NCI-H345 (cell line): Measurements from ENCODE around the gene CRIP2.

ENCODE experiments used
- DNase-seq: peaks from one replicate; lab custom pipeline; 2025; lab: John Stamatoyannopoulos, UW

Gene CRIP2

GRCh38 chr14:105476831-105477659 lies 2.4 kb downstream of the CRIP2 start:
- DNase-seq: no peak

GRCh38 chr14:105477660-105478397 lies 3.2 kb downstream of the CRIP2 start:
- DNase-seq: peak; percentile 31

GRCh38 chr14:105478398-105479251 lies 4.0 kb downstream of the CRIP2 start:
- no peak for DNase-seq

- peak; percentile 17 for DNase-seq
Measured at GRCh38 chr14:105479431-105480158, 5.0 kb downstream of the CRIP2 start.

- no peak for DNase-seq
Measured at GRCh38 chr14:105480199-105480746, 5.7 kb downstream of the CRIP2 start.

GRCh38 chr14:105480807-105481801 lies 6.5 kb downstream of the CRIP2 start:
- peak; percentile 86 for DNase-seq

- DNase-seq: peak; percentile 96
Measured at GRCh38 chr14:105481886-105482457, 7.4 kb downstream of the CRIP2 start.

- no peak for DNase-seq
Measured at GRCh38 chr14:105482486-105483110, 8.0 kb downstream of the CRIP2 start.

GRCh38 chr14:105483300-105484068 lies 8.9 kb downstream of the CRIP2 start:
- DNase-seq: no peak

GRCh38 chr14:105484069-105484996 lies 9.7 kb downstream of the CRIP2 start:
- no peak for DNase-seq

GRCh38 chr14:105484997-105485393 lies 10.4 kb downstream of the CRIP2 start:
- no peak for DNase-seq

GRCh38 chr14:105485739-105486162 lies 11.1 kb downstream of the CRIP2 start:
- DNase-seq: no peak

- DNase-seq: no peak
Measured at GRCh38 chr14:105486163-105486973, 11.7 kb downstream of the CRIP2 start, which contains the start of gene CRIP1. TSS of gene CRIP1 (plus strand) at chr14:105486886. CDS start at chr14:105487260, 374 bp downstream.

GRCh38 chr14:105486974-105487448 lies 12.4 kb downstream of the CRIP2 start:
- DNase-seq: peak; percentile 53

GRCh38 chr14:105487449-105487985 lies 12.9 kb downstream of the CRIP2 start:
- DNase-seq: peak; percentile 40
